Activated CD8-positive, alpha-beta T cell treated with anti-CD3 and anti-CD28 coated beads for 36 hours (primary cell): Measurements from ENCODE around the gene PGM2. TPM values are rescaled to one million over a fixed set of nuclear protein-coding genes. Genes with fewer than 3 reads are reported as not detected.

ENCODE experiments used
- ATAC-seq: fragments of 200-7000 bp; cut with Tn5 transposase; one replicate; pipeline ENCODE4 v1.10.0; 2021; ENCODE audit warnings: mild to moderate bottlenecking, moderate library complexity
- CTCF ChIA-PET: fragments of 350-600 bp; sonication (Branson Sonifier 250); formaldehyde crosslinking; loops from one replicate; lab custom pipeline; 2021; ENCODE audit warnings: antibody characterized with exemption; lab: Charles Lee
- POLR2A ChIA-PET: fragments of 350-600 bp; sonication (Branson Sonifier 250); formaldehyde crosslinking; loops from one replicate; lab custom pipeline; 2021; ENCODE audit warnings: antibody characterized with exemption; lab: Charles Lee
- DNase-seq: peaks from one replicate; pipeline ENCODE4 v3.0.0-alpha.2; 2020
- H3K27ac Mint-ChIP-seq: one replicate; pipeline ENCODE4 v1.8.0; 2021; ENCODE audit warnings: mild to moderate bottlenecking, mixed read lengths
- H3K27me3 Mint-ChIP-seq: one replicate; pipeline ENCODE4 v1.8.0; 2021; ENCODE audit warnings: mixed read lengths
- H3K36me3 Mint-ChIP-seq: one replicate; pipeline ENCODE4 v1.8.0; 2021; ENCODE audit warnings: low read depth, mixed read lengths
- H3K4me1 Mint-ChIP-seq: one replicate; pipeline ENCODE4 v1.8.0; 2021; ENCODE audit warnings: low read depth, mixed read lengths
- H3K4me3 Mint-ChIP-seq: one replicate; pipeline ENCODE4 v1.8.0; 2021; ENCODE audit warnings: mild to moderate bottlenecking, moderate library complexity, mixed read lengths
- H3K9me3 Mint-ChIP-seq: one replicate; pipeline ENCODE4 v1.8.0; 2021; ENCODE audit warnings: mixed read lengths
- intact Hi-C: fragments of 100-400 bp; cut with micrococcal nuclease; formaldehyde crosslinking; loops from one replicate; pipeline ENCODE4 v1.10.0; 2022
- total RNA-seq, 2 experiments: library from RNA; stranded (reverse); gene quantifications; one replicate each; pipeline ENCODE4 v1.2.3, GENCODE V29; 2021
- TF ChIP-seq, protein P1 (sequence below): fragments of 200-600 bp; IDR thresholded peaks from one replicate; pipeline ENCODE4 v1.8.0; 2022; ENCODE audit warnings: antibody characterized with exemption, mild to moderate bottlenecking

The PGM2 gene
- total RNA-seq, 2 experiments from 2014 or later, result 63.0 to 67.6 TPM

DNA sequence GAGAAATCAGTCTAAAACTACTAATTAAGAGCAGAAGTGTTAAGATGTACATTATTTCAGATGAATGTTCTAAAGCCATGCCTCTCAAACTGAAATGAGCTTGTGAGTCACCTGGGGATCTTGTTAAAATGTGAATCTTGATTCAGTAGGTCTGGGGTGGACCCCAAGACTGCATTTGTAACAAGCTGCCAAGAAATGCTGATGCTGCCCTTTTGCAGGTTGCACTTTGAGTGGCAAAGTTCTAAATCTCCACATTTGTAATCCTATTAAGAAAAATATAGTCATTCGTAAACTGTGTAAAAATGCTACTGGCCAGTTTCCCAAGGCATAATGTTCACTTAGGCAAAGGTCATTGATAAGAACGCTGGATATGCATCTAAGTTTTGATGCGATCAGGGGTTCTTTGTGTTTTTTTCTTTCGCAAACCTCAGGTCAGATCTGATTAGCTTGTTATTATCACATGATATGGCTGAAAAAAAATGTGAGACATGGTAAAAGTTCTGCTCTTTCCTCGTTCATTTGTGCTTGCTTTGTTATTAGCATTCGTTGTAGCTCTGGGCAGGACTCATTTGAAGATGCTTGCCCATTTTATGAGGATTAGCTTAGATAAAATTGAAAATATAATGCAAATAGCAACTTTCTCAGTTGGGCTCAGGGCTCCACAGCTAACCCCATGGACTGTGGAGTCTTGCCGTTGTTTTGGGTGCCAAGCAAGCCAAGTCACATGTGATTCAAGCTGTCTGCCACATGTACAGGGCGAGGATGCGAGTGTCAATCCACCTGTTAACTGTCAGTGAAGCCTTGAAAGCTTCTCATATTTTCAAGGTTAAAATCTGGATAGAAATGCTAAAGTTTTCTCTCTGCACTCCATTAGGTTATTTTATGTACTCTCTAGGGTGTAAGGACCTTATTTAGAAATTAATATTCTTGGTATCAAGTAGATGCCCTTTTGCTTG, 76.5 kb downstream of the PGM2 start:
- ChIA-PET CTCF (interaction anchor here (3.1 kb wide), 1 partner anchor 10 kb away, joined by 8 read pairs; no protein-coding TSS in a partner anchor), POLR2A (interaction anchor here (0.8 to 1.6 kb wide), 5 partner anchors 10 to 64 kb away, joined by 3 to 4 read pairs (median 3); no protein-coding TSS in a partner anchor)
- TF ChIP-seq, protein P1, sequence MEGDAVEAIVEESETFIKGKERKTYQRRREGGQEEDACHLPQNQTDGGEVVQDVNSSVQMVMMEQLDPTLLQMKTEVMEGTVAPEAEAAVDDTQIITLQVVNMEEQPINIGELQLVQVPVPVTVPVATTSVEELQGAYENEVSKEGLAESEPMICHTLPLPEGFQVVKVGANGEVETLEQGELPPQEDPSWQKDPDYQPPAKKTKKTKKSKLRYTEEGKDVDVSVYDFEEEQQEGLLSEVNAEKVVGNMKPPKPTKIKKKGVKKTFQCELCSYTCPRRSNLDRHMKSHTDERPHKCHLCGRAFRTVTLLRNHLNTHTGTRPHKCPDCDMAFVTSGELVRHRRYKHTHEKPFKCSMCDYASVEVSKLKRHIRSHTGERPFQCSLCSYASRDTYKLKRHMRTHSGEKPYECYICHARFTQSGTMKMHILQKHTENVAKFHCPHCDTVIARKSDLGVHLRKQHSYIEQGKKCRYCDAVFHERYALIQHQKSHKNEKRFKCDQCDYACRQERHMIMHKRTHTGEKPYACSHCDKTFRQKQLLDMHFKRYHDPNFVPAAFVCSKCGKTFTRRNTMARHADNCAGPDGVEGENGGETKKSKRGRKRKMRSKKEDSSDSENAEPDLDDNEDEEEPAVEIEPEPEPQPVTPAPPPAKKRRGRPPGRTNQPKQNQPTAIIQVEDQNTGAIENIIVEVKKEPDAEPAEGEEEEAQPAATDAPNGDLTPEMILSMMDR, result no peak
- Mint-ChIP-seq H3K27me3 (no peaks in the 10 kb centered on the region), H3K4me1 (peaks cover 46% of the 10 kb centered on the region), H3K27ac (no peak overlapping the region), H3K9me3 (no peaks in the 10 kb centered on the region), H3K36me3 (peaks cover 19% of the 10 kb centered on the region), H3K4me3 (no peak overlapping the region)
- intact Hi-C loops, result no loop called here
- no peak for DNase-seq
- no peak for ATAC-seq

DNA sequence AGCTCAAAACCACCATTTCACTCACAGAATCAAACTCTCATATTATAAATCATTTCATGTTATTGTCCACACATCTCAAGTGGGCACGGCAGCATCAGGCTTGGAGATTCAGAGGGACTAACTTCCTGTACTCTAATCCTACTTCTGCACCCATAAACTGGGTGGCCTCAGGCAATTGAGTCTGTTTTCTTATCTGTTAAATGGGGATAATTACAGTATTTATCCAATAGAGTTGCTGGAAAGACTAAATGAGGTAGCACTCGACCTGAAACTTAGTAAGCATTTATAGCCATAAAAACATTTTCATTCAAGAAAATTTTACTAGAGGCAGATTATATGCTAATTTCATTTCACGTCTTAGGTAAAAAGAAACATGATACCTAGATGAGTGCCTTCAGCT, 77.4 kb downstream of the PGM2 start:
- H3K9me3 Mint-ChIP-seq, result no peaks in the 10 kb centered on the region
- POLR2A ChIA-PET, result no interaction called here
- TF ChIP-seq, protein P1, result no peak
- peaks cover 47% of the 10 kb centered on the region for H3K4me1 Mint-ChIP-seq
- no peak overlapping the region for H3K27ac Mint-ChIP-seq
- intact Hi-C loops, result no loop called here
- CTCF ChIA-PET, result interaction anchor here (3.1 kb wide), 1 partner anchor 11 kb away, joined by 8 read pairs; no protein-coding TSS in a partner anchor
- no peak overlapping the region for H3K4me3 Mint-ChIP-seq
- ATAC-seq, result no peak
- peaks cover 21% of the 10 kb centered on the region for H3K36me3 Mint-ChIP-seq
- no peak for DNase-seq
- H3K27me3 Mint-ChIP-seq, result no peaks in the 10 kb centered on the region

DNA sequence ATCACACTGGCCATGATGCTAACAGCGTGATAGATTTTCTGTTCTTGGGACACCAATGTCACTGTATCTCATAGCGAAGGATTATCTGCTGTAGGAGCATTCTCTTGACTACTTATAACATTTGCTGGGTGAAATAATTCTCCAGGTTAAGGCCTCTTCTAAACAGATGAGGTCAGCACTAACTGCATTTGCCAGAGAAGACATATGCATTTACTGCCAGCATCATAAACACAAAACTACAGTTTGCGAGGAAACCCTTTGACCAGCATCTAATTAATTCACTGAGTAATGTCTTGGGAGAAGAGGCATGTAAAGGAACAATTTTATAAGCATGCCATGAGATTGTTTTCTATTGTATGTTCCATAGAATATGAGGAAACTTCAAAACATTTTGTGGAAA, 78.3 kb downstream of the PGM2 start:
- Mint-ChIP-seq H3K4me3 (no peak overlapping the region), H3K36me3 (peaks cover 18% of the 10 kb centered on the region), H3K9me3 (no peaks in the 10 kb centered on the region), H3K27ac (no peak overlapping the region), H3K27me3 (no peaks in the 10 kb centered on the region), H3K4me1 (peaks cover 44% of the 10 kb centered on the region)
- ATAC-seq (no peak), DNase-seq (no peak)
- TF ChIP-seq, protein P1, result no peak
- ChIA-PET POLR2A (no interaction called here), CTCF (interaction anchor here (0.6 kb wide), 1 partner anchor 13 kb away, joined by 3 read pairs; no protein-coding TSS in a partner anchor)
- intact Hi-C loops, result no loop called here

DNA sequence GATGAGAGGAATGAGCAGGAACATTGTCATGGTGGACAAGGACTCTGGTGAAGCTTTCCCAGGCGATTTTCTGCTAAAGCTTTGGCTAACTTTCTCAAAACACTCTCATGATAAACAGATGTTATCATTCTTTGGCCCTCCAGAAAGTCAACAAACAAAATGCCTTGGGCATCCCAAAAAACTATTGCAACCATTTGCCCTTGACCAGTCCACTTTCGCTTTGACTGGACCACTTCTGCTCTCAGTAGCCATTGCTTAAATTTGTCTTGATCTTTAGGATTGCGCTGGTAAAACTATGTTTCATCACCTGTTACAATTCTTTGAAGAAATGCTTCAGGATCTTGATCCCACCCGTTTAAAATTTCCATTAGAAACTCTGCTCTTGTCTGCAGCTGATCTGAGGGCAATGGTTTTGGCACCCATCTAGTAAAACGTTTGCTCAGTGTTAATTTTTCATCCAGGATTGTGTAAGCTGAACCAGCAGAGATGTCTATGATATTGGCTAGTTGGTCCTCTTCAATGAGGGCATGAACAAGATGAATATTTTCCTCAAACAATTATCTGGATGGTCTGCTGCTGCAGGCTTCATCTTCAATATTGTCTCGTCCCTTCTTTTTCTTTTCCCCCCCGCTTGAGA, 79.2 kb downstream of the PGM2 start:
- H3K4me1 Mint-ChIP-seq, result peaks cover 39% of the 10 kb centered on the region
- DNase-seq (no peak), ATAC-seq (no peak)
- no peaks in the 10 kb centered on the region for H3K9me3 Mint-ChIP-seq
- no peaks in the 10 kb centered on the region for H3K27me3 Mint-ChIP-seq
- H3K36me3 Mint-ChIP-seq, result peaks cover 18% of the 10 kb centered on the region
- no peak overlapping the region for H3K4me3 Mint-ChIP-seq
- TF ChIP-seq, protein P1, result no peak
- intact Hi-C loops, result no loop called here
- ChIA-PET POLR2A (interaction anchor here (1.4 kb wide), 1 partner anchor 14 kb away, joined by 6 read pairs; no protein-coding TSS in a partner anchor), CTCF (interaction anchor here (0.9 to 1.0 kb wide), 2 partner anchors 10 to 65 kb away, joined by 3 read pairs; no protein-coding TSS in a partner anchor)
- no peak overlapping the region for H3K27ac Mint-ChIP-seq
